ENCODE measurements around the gene WDR62. TPM values are rescaled to one million over a fixed set of nuclear protein-coding genes. Genes with fewer than 3 reads are reported as not detected.

WDR62 gene
- total and polyA plus RNA-seq, 2 of the 8 experiments (the other 6 are each of a cell fraction or from before 2014, with no cell fraction given) = 28.2 to 39.5 TPM

DNA sequence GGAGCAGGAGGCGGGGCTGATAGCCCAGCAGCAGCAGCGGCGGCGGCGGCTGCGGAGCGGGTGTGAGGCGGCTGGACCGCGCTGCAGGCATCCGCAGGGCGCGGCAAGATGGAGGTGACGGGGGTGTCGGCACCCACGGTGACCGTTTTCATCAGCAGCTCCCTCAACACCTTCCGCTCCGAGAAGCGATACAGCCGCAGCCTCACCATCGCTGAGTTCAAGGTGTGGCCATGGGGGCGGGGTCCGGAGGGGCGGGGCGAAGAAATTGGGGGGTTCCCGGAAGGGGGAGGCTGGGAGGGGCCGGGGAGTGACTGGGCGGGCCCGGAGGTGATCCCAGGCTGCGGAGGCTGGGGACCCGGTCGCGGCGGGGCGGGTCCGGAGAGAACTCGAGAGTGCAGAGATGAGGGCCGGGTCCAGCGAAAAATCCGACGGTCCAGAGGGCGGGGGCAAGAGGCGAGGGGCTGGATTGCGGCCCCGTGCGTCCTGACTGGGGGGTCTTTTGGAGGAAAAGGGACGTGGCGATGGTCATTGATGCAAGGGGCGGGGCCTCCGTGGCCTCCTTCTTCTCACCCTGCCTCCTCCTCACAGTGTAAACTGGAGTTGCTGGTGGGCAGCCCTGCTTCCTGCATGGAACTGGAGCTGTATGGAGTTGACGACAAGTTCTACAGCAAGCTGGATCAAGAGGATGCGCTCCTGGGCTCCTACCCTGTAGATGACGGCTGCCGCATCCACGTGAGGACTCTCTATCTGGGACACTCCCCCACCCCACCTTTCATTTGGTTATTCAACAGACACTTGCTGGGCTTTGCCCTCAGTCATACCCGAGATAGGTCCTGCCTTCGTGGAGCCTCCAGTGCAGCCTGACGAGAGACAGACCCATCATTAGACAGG, 61.0 kb downstream of the WDR62 start, which contains the start of gene TBCB:
Gene TBCB (plus strand): TSS at position 16 of the 891 bp plus-strand sequence. CDS start 93 bp downstream, at position 109.
- peak within 1 kb of the TSS; percentile 73 to 96 (median 82) for H3K4me3 ChIP-seq (ENCODE audit: extremely low read depth in 1 of 4, insufficient read depth in 2 of 4, low read depth in 3 of 4, low read length in 4 of 4)
- H3K9me3 ChIP-seq (ENCODE audit: insufficient read depth in 2 of 2, low read depth in 1 of 2, low read length in 1 of 2) = no peaks in the 10 kb centered on the region
- 0 out of 2 replicates have a peak within 1 kb of the TSS, but pooled peaks have one; percentile 37 for H4K8ac ChIP-seq (ENCODE audit: extremely low read depth, insufficient read depth, low read length)
- H3K79me2 ChIP-seq (ENCODE audit: control insufficient read depth in 1 of 2, insufficient read depth in 2 of 2, low read length in 2 of 2) = peaks cover 0 to 9% of the 10 kb centered on the region in 2 experiments; a peak in 1 of 4 replicates
- no peak within 1 kb of the TSS for H3K23ac ChIP-seq (ENCODE audit: insufficient read length)
- FAIRE-seq (no peak), DNase-seq (ENCODE audit: low read depth in 1 of 2, low spot score in 2 of 2) (no peak)
- H3K56ac ChIP-seq (replicated peaks; ENCODE audit: insufficient read length, low read depth, low read length) = peak within 1 kb of the TSS; percentile 24
- peaks cover 15% of the 10 kb centered on the region for H3K79me1 ChIP-seq (ENCODE audit: low read depth, low read length)
- peaks cover 4 to 26% (median 16%) of the 10 kb centered on the region in 4 experiments for H3K4me1 ChIP-seq (replicated peaks in 1 of 4; ENCODE audit: control insufficient read depth in 3 of 4, insufficient read depth in 4 of 4, low read length in 3 of 4)
- H4K91ac ChIP-seq (replicated peaks; ENCODE audit: insufficient read length, low read length) = peak within 1 kb of the TSS; percentile 63
- 0 out of 2 replicates have a peak within 1 kb of the TSS, but pooled peaks have one; percentile 68 for H2BK12ac ChIP-seq (ENCODE audit: low read depth, low read length)
- peak within 1 kb of the TSS; percentile 76 for H3K27ac ChIP-seq (ENCODE audit: low read depth, low read length)
- H2BK20ac ChIP-seq (ENCODE audit: low read length) = no peak within 1 kb of the TSS
- no peak within 1 kb of the TSS for H2AK5ac ChIP-seq (ENCODE audit: low read depth, low read length)
- 10% methylated on average over 29 of the region's 59 CpGs; no CpG with 5 or more reads in 1 of the 2 experiments for WGBS, 2 experiments (ENCODE audit: extremely low coverage in 1 of 2, insufficient coverage in 1 of 2, insufficient read length in 1 of 2, insufficient replicate concordance in 2 of 2, low coverage in 1 of 2, low lambda C conversion rate in 2 of 2, missing lambda C conversion rate in 1 of 2)
- H3K18ac ChIP-seq (ENCODE audit: extremely low read depth, low read length) = peak within 1 kb of the TSS; percentile 90
- peak within 1 kb of the TSS; percentile 34; the same call in 1 of the 2 replicates for H2AFZ ChIP-seq (ENCODE audit: low read length)
- peaks cover 4 to 24% (median 12%) of the 10 kb centered on the region in 4 experiments; a peak in 5 of 8 replicates for H3K36me3 ChIP-seq (ENCODE audit: control insufficient read depth in 2 of 4, insufficient read depth in 4 of 4, low read length in 3 of 4)
- CTCF ChIA-PET (ENCODE audit: partially characterized antibody) = interaction anchor here (1.2 to 2.8 kb wide), 2 partner anchors 12 kb away, joined by 3 to 14 read pairs; no protein-coding TSS in a partner anchor
- H3K27me3 ChIP-seq (replicated peaks in 1 of 4; ENCODE audit: control insufficient read depth in 3 of 4, extremely low read depth in 1 of 4, insufficient read depth in 3 of 4, low read length in 3 of 4) = no peaks in the 10 kb centered on the region
- H3K23me2 ChIP-seq (ENCODE audit: low read depth, low read length) = peaks cover 10% of the 10 kb centered on the region
- H3K4me2 ChIP-seq (ENCODE audit: insufficient read depth in 1 of 2, low read depth in 2 of 2, low read length in 2 of 2) = peak within 1 kb of the TSS; percentile 76 to 94
- H4K20me1 ChIP-seq (replicated peaks in 1 of 2; ENCODE audit: control insufficient read depth in 1 of 2, insufficient read depth in 2 of 2, low read length in 2 of 2) = peaks cover 3 to 9% of the 10 kb centered on the region in 2 experiments
- peak within 1 kb of the TSS; percentile 40 for H3K4ac ChIP-seq (replicated peaks; ENCODE audit: insufficient read length, low read depth, low read length)
- peak within 1 kb of the TSS; percentile 79 for H4K5ac ChIP-seq (ENCODE audit: insufficient read length, low read depth, low read length)
- H2BK15ac ChIP-seq (ENCODE audit: low read length) = no peak within 1 kb of the TSS; the same call in 1 of the 2 replicates
- peak within 1 kb of the TSS; percentile 39 to 86 (median 56) for H3K9ac ChIP-seq (replicated peaks in 1 of 4; ENCODE audit: extremely low read depth in 1 of 4, low read depth in 3 of 4, low read length in 3 of 4)
- POLR2A ChIA-PET (ENCODE audit: partially characterized antibody) = interaction anchor here (0.7 to 2.9 kb wide), 9 partner anchors 12 to 412 kb away, joined by 3 to 27 read pairs (median 4); partner anchors contain the start of genes THAP8 and ZNF260
- H3K14ac ChIP-seq (ENCODE audit: insufficient read length) = no peak within 1 kb of the TSS
- H2BK5ac ChIP-seq (ENCODE audit: low read depth, low read length) = peak within 1 kb of the TSS; percentile 89; the same call in 1 of the 2 replicates
- no peak within 1 kb of the TSS for H2BK120ac ChIP-seq (replicated peaks; ENCODE audit: low read depth, low read length)
- TF ChIP-seq SP1 (IDR thresholded peaks at IDR 0.05; ENCODE audit: low read depth, low read length) (no peak), MAFK (IDR thresholded peaks at IDR 0.05; ENCODE audit: low read depth, low read length) (no peak), CREB1 (IDR thresholded peaks at IDR 0.05) (peak; percentile 37; the same call in 1 of the 2 replicates), SP2 (IDR thresholded peaks at IDR 0.05; ENCODE audit: low read length) (no peak), JUND (IDR thresholded peaks at IDR 0.05; ENCODE audit: low read length) (no peak), POLR2A (IDR thresholded peaks at IDR 0.05; ENCODE audit: control extremely low read depth in 1 of 2, low read depth in 2 of 2, low read length in 2 of 2) (peak; percentile 12 to 32; a peak in 2 of 3 replicates), RXRA (IDR thresholded peaks at IDR 0.05; ENCODE audit: insufficient read depth, low read depth, low read length) (no peak), TAF1 (IDR thresholded peaks at IDR 0.05; ENCODE audit: low read depth, low read length) (peak; percentile 31; the same call in 1 of the 2 replicates), SUZ12 (IDR thresholded peaks at IDR 0.05; ENCODE audit: low read length) (no peak), ATF3 (IDR thresholded peaks at IDR 0.05; ENCODE audit: insufficient read depth, low read depth, low read length) (no peak)
